CD8-positive, alpha-beta memory T cell (primary cell): ENCODE data around the gene TSPAN18. TPM values are rescaled to one million over a fixed set of nuclear protein-coding genes. Genes with fewer than 3 reads are reported as not detected.

Experiments used
- CTCF ChIA-PET: fragments of 350-600 bp; sonication (Branson Sonifier 250); formaldehyde crosslinking; loops from one replicate; lab custom pipeline; 2021; ENCODE audit warnings: antibody characterized with exemption; lab: Charles Lee
- POLR2A ChIA-PET: fragments of 350-600 bp; sonication (Branson Sonifier 250); formaldehyde crosslinking; loops from one replicate; lab custom pipeline; 2021; ENCODE audit warnings: antibody characterized with exemption; lab: Charles Lee
- DNase-seq, 5 donors: peaks; one replicate each; pipeline versions ENCODE4 v3.0.0 to v3.0.0-alpha.2; 2020 to 2022; ENCODE audit warnings: mixed read lengths in 1 of 5
- H3K27ac ChIP-seq: one replicate; pipeline ENCODE4 v1.7.0; 2013; ENCODE audit warnings: low read depth, mild to moderate bottlenecking, low read length, moderate library complexity
- H3K27me3 ChIP-seq: 2 replicates; pipeline ENCODE4 v1.7.0; 2013; ENCODE audit warnings: low read length, mild to moderate bottlenecking; ENCODE audit not compliant: insufficient read depth, poor library complexity, severe bottlenecking
- H3K36me3 ChIP-seq: 2 replicates; pipeline ENCODE4 v1.7.0; 2013; ENCODE audit warnings: mild to moderate bottlenecking, low read length, moderate library complexity; ENCODE audit not compliant: insufficient read depth
- H3K4me1 ChIP-seq: 2 replicates; pipeline ENCODE4 v1.7.0; 2013; ENCODE audit warnings: mild to moderate bottlenecking, low read length, moderate library complexity; ENCODE audit not compliant: insufficient read depth
- H3K4me3 ChIP-seq: 2 replicates; pipeline ENCODE4 v1.7.0; 2013; ENCODE audit warnings: mild to moderate bottlenecking, low read length
- H3K9me3 ChIP-seq: 2 replicates; pipeline ENCODE4 v1.7.0; 2013; ENCODE audit warnings: mild to moderate bottlenecking, low read length
- H3K27ac Mint-ChIP-seq, 8 donors: one replicate each; pipeline ENCODE4 v1.8.0; 2020 to 2021; ENCODE audit warnings: mixed read lengths in 8 of 8, mild to moderate bottlenecking in 6 of 8, inconsistent platforms in 3 of 8, moderate library complexity in 3 of 8
- H3K27me3 Mint-ChIP-seq, 2 donors: one replicate each; pipeline ENCODE4 v1.8.0; 2020 to 2021; ENCODE audit warnings: mixed read lengths in 2 of 2, mild to moderate bottlenecking in 1 of 2, moderate library complexity in 1 of 2
- H3K36me3 Mint-ChIP-seq, 3 donors: one replicate each; pipeline ENCODE4 v1.8.0; 2020 to 2021; ENCODE audit warnings: mixed read lengths in 3 of 3, inconsistent platforms in 1 of 3, mild to moderate bottlenecking in 1 of 3
- H3K4me1 Mint-ChIP-seq, 3 donors: one replicate each; pipeline ENCODE4 v1.8.0; 2020 to 2021; ENCODE audit warnings: mixed read lengths in 3 of 3, inconsistent platforms in 1 of 3, mild to moderate bottlenecking in 1 of 3
- H3K4me3 Mint-ChIP-seq, 7 donors: one replicate each; pipeline ENCODE4 v1.8.0; 2020 to 2021; ENCODE audit warnings: mixed read lengths in 7 of 7, mild to moderate bottlenecking in 6 of 7, moderate library complexity in 4 of 7, inconsistent platforms in 2 of 7
- H3K9me3 Mint-ChIP-seq, 5 donors: one replicate each; pipeline ENCODE4 v1.8.0; 2020 to 2022; ENCODE audit warnings: mixed read lengths in 5 of 5, mild to moderate bottlenecking in 3 of 5, moderate library complexity in 2 of 5, inconsistent platforms in 1 of 5
- polyA plus RNA-seq: library from polyadenylated mRNA; unstranded; fragments of 300-500 nt; fragmentation: Illumina TruSeq; gene quantifications from one replicate; pipeline ENCODE4 v1.2.3, GENCODE V29; 2021
- total RNA-seq, 2 experiments: library from RNA; stranded (reverse); gene quantifications; one replicate each; pipeline ENCODE4 v1.2.3, GENCODE V29; 2021

TSPAN18 gene
- total and polyA plus RNA-seq, 3 experiments from 2014 or later: 0.60 to 15.1 (median 1.2) TPM

DNA sequence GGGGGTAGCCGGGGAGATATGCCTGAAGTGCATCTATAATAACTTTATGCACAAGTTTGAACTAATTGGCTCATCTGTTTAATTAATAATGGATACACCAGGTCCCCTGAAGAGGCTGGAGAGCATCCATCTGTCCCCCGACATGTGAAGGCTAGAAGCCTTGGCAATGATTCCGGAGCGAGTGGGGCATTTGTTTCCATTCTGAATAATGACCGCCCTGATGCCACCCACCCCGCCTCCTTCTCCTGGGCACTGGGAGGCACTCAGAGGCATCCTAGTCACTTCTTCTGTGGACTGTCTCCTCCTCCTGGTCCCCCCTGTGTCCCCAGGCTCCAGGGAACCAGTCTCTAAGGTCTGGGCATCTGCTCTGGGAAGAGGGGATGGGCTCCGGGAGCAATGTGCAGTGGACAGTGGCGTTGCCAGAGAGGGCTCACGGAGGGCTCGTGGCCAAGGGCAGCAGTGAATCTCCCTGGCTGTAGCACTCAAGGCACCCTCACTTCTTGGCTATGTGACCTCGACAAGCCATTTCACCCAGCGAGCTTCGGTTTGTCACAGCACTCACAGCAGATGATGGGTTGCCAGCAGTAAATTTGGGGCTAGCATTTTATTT lies 64.7 kb downstream of the TSPAN18 start:
- Mint-ChIP-seq H3K4me3 (no peak overlapping the region), H3K9me3 (no peaks in the 10 kb centered on the region), H3K27ac (no peak overlapping the region), H3K36me3 (peaks cover 0 to 4% (median 0%) of the 10 kb centered on the region in 3 donors), H3K4me1 (no peaks in the 10 kb centered on the region), H3K27me3 (peaks cover 0 to 3% of the 10 kb centered on the region in 2 donors)
- Histone ChIP-seq H3K9me3 (no peaks in the 10 kb centered on the region), H3K36me3 (no peaks in the 10 kb centered on the region), H3K27ac (no peak overlapping the region), H3K4me1 (no peaks in the 10 kb centered on the region), H3K4me3 (no peak overlapping the region), H3K27me3 (no peaks in the 10 kb centered on the region)
- ChIA-PET CTCF (no interaction called here), POLR2A (no interaction called here)
- DNase-seq: no peak

DNA sequence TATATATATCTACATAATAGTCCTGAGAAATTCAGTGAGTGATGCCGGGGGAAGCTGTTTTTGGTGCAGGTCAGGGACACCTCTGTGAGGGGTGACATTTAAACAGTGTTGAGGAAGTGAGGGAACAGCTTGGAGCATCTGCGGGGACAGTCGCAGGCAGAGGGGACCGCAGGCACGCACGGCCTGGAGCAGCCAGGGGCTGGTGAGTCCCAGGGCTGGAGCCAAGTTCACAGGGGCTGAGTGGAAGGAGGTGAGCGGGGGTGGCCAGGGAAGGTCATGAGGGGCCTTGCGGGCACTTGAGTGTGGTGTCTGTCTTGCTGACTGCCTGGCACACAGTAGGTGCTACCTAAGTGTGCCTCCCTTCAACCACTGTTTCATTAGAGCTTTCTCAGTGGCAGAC lies 65.4 kb downstream of the TSPAN18 start:
- no peaks in the 10 kb centered on the region for H3K4me1 Mint-ChIP-seq
- H3K27me3 Mint-ChIP-seq: peaks cover 0 to 3% of the 10 kb centered on the region in 2 donors
- ChIA-PET POLR2A (no interaction called here), CTCF (interaction anchor here (0.6 kb wide), 1 partner anchor 175 kb away, joined by 3 read pairs; no protein-coding TSS in a partner anchor)
- peak overlapping the region in 1 of 8 donors; percentile 60 for H3K27ac Mint-ChIP-seq
- no peak overlapping the region for H3K4me3 ChIP-seq
- H3K27ac ChIP-seq: no peak overlapping the region
- H3K9me3 ChIP-seq: no peaks in the 10 kb centered on the region
- no peaks in the 10 kb centered on the region for H3K27me3 ChIP-seq
- H3K36me3 ChIP-seq: no peaks in the 10 kb centered on the region
- no peak for DNase-seq
- H3K4me3 Mint-ChIP-seq: no peak overlapping the region
- no peaks in the 10 kb centered on the region for H3K9me3 Mint-ChIP-seq
- H3K4me1 ChIP-seq: no peaks in the 10 kb centered on the region
- H3K36me3 Mint-ChIP-seq: peaks cover 0 to 4% (median 0%) of the 10 kb centered on the region in 3 donors

DNA sequence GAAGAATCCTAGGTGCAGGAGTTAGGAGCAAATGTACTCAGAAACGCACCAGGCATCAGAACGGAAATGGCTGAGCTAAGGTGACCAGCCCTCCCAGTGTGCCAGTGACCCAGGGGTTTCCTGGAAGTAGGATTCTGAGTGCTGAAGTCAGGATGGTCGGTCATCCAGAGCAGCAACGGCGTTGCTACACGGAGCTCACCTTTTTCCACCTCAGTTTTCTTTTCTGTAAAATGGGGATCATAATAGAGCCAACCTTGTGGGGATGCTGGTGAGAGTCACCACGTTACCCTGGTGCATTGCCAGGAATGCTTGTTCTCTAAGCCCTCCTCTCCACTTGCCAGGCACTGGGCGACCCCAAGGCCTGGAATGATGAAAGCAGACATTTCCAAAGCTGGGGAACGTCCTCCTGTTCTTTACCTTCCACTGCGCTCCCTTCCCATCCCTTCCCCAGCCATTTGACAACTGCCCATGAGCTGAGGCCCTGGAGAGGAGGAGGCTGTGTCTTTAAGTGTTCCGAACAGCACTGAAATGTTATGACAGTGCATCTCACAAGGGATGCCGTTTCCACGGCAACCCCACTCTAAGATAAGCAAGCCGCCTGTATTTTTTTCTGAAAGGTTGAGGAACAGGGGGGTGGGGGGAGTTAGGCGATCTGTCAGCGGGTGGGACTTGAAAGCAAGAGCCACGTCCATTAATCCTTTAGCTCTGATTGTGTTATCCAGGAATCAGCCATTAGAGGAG lies 66.8 kb downstream of the TSPAN18 start:
- CTCF ChIA-PET: no interaction called here
- H3K36me3 ChIP-seq: no peaks in the 10 kb centered on the region
- no peaks in the 10 kb centered on the region for H3K4me1 ChIP-seq
- no peak overlapping the region for H3K4me3 ChIP-seq
- H3K4me3 Mint-ChIP-seq: peak overlapping the region in 1 of 7 donors; percentile 40
- H3K9me3 ChIP-seq: no peaks in the 10 kb centered on the region
- peak overlapping the region in 1 of 8 donors; percentile 42 for H3K27ac Mint-ChIP-seq
- peaks cover 0 to 3% of the 10 kb centered on the region in 2 donors for H3K27me3 Mint-ChIP-seq
- DNase-seq: no peak
- H3K27me3 ChIP-seq: no peaks in the 10 kb centered on the region
- no peak overlapping the region for H3K27ac ChIP-seq
- H3K4me1 Mint-ChIP-seq: no peaks in the 10 kb centered on the region
- POLR2A ChIA-PET: no interaction called here
- H3K9me3 Mint-ChIP-seq: no peaks in the 10 kb centered on the region
- peaks cover 0 to 4% (median 0%) of the 10 kb centered on the region in 3 donors for H3K36me3 Mint-ChIP-seq

DNA sequence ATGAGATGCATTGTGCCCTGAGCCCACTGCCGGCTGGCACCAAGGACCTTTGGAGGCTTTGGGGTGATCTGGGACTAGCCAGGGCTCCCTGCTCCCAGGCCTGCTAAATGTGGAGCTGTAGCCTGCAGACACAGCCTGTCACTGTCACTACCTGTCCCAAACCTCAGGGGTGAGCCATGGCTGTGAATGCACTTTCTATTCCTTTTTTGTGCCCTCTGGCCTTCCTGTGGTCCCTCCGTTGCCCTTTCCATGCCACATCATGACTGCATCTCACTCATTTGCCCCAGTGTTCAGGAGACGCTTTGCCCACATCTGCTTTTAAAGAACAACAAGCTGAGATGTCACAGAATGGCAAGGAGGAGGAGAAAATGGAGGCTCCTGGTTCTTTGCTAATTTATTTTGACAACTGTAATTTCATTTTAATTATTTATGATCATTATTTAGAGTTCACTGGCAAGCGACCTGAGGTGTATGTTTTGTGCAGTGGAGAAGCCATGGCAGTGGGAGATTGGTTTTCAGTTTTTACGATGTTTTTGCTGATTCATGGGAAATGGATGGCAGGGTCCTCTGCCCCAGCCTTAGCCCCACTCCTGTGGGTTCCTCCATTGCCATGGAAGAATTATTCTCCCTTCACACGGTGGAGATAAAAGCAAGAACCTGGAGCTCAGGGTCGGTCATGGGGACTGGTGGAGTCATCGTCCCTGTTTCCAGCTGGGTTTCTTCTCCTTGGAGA lies 69.2 kb downstream of the TSPAN18 start:
- Histone ChIP-seq H3K27ac (no peak overlapping the region), H3K27me3 (no peaks in the 10 kb centered on the region), H3K4me3 (no peak overlapping the region), H3K9me3 (no peaks in the 10 kb centered on the region), H3K36me3 (no peaks in the 10 kb centered on the region), H3K4me1 (no peaks in the 10 kb centered on the region)
- H3K4me3 Mint-ChIP-seq: no peak overlapping the region
- H3K27ac Mint-ChIP-seq: no peak overlapping the region
- ChIA-PET POLR2A (no interaction called here), CTCF (no interaction called here)
- no peak for DNase-seq
- peaks cover 0 to 3% of the 10 kb centered on the region in 2 donors for H3K27me3 Mint-ChIP-seq
- H3K4me1 Mint-ChIP-seq: no peaks in the 10 kb centered on the region
- H3K9me3 Mint-ChIP-seq: no peaks in the 10 kb centered on the region
- peaks cover 0 to 3% (median 0%) of the 10 kb centered on the region in 3 donors for H3K36me3 Mint-ChIP-seq

DNA sequence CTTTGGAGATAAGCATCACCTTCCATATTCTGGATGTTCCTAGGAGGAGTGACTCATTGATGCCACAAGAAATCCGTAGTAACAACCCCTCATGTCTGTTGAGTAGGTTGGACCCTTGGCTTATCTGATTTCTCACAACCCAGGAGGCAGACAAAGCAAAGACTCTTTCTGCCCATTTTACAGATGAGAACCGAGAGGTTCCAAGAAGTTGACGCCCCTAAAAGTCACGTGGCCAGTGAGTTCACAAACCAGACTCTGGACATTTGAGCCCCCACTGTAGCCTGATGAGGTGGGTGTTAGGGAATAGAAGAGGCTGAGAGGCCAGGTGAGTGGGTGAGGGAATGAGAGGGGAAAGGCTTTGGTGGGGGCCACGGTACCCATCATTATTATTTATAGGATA lies 70.3 kb downstream of the TSPAN18 start:
- DNase-seq: no peak

DNA sequence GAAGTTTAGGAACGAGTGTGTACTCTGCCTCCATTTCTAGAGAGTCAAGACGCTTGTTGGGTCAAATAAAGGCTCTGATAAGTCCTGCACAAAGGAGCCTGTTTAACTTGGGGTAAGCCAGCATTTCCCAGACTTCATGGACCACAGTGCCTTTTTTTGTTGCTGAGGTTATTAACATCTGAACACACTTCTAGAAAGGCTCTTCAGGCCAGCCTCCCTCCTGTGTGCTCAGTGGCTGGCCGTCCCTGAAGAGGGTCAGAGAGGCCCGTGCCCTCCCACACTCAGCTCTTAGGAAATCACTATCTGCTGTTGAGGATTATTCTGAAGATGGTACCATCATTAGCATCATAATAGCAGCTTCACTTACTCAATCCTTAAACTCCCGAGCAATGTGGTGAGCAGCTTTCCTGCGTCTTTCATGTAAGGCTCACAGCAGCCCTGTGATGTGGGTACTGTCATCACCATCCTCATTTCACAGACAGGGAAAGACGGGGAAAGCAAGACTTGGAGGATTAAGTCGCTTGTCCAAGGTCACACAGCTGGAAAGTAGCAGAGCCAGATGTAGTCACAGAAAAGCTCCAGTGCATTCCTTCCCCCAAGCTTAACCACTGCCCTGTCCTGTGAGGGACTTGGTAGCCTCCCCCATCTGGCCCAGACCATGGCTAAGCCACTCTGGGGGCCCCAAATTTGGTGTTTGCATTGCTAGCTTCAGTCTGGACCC lies 71.3 kb downstream of the TSPAN18 start:
- ChIA-PET POLR2A (no interaction called here), CTCF (interaction anchor here (1.2 kb wide), 1 partner anchor 113 kb away, joined by 3 read pairs; no protein-coding TSS in a partner anchor)

More for the DNA sequence above, 70.3 kb downstream of the TSPAN18 start:
- H3K4me3 Mint-ChIP-seq: no peak overlapping the region
- Histone ChIP-seq H3K27me3 (no peaks in the 10 kb centered on the region), H3K36me3 (no peaks in the 10 kb centered on the region), H3K4me1 (no peaks in the 10 kb centered on the region), H3K4me3 (no peak overlapping the region), H3K27ac (no peak overlapping the region), H3K9me3 (no peaks in the 10 kb centered on the region)
- ChIA-PET POLR2A (no interaction called here), CTCF (no interaction called here)
- H3K4me1 Mint-ChIP-seq: no peaks in the 10 kb centered on the region
- H3K36me3 Mint-ChIP-seq: peaks cover 0 to 3% (median 0%) of the 10 kb centered on the region in 3 donors
- H3K9me3 Mint-ChIP-seq: no peaks in the 10 kb centered on the region
- peak overlapping the region in 1 of 8 donors; percentile 72 for H3K27ac Mint-ChIP-seq
- H3K27me3 Mint-ChIP-seq: peaks cover 3 to 4% of the 10 kb centered on the region in 2 donors

DNA sequence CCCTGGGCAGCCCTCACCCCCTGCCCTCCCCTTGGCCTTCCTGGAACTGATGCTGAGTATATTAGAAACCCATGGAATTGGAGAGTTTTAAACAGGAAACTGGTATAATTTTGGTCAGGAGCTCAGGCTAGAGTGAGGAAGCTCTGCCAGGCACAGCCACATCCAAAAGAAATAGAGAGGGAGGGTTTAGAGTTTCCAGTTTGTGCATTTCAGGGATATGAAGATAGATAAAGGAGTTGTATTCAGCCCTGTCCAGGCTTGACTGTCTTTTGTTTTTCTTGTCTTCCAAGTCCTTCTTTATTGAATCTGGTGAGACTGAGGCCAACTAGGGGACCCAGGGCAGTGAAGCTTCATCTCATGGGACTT lies 71.8 kb downstream of the TSPAN18 start:
- H3K27me3 Mint-ChIP-seq: peaks cover under 1 to 4% of the 10 kb centered on the region in 2 donors
- Histone ChIP-seq H3K4me1 (no peaks in the 10 kb centered on the region), H3K4me3 (no peak overlapping the region), H3K9me3 (no peaks in the 10 kb centered on the region), H3K36me3 (no peaks in the 10 kb centered on the region), H3K27ac (no peak overlapping the region), H3K27me3 (no peaks in the 10 kb centered on the region)
- DNase-seq: no peak
- H3K36me3 Mint-ChIP-seq: peaks cover 0 to 3% (median 0%) of the 10 kb centered on the region in 3 donors
- H3K9me3 Mint-ChIP-seq: no peaks in the 10 kb centered on the region
- ChIA-PET CTCF (interaction anchor here (1.2 to 1.4 kb wide), 2 partner anchors 23 to 113 kb away, joined by 3 to 4 read pairs; no protein-coding TSS in a partner anchor), POLR2A (no interaction called here)
- no peaks in the 10 kb centered on the region for H3K4me1 Mint-ChIP-seq
- peak overlapping the region in 1 of 7 donors; percentile 48 for H3K4me3 Mint-ChIP-seq
- H3K27ac Mint-ChIP-seq: no peak overlapping the region

More for the DNA sequence above, 71.3 kb downstream of the TSPAN18 start:
- Histone ChIP-seq H3K4me3 (no peak overlapping the region), H3K36me3 (no peaks in the 10 kb centered on the region), H3K27me3 (no peaks in the 10 kb centered on the region), H3K9me3 (no peaks in the 10 kb centered on the region), H3K27ac (no peak overlapping the region), H3K4me1 (no peaks in the 10 kb centered on the region)
- no peaks in the 10 kb centered on the region for H3K9me3 Mint-ChIP-seq
- H3K4me1 Mint-ChIP-seq: no peaks in the 10 kb centered on the region
- H3K4me3 Mint-ChIP-seq: peak overlapping the region in 1 of 7 donors; percentile 48
- H3K27ac Mint-ChIP-seq: no peak overlapping the region
- no peak for DNase-seq
- H3K27me3 Mint-ChIP-seq: peaks cover 1 to 4% of the 10 kb centered on the region in 2 donors
- H3K36me3 Mint-ChIP-seq: peaks cover 0 to 3% (median 0%) of the 10 kb centered on the region in 3 donors
